ENCODE data around the gene PDZK1. TPM values are rescaled to one million over a fixed set of nuclear protein-coding genes. Genes with fewer than 3 reads are reported as not detected.

PDZK1 gene
- total and polyA plus RNA-seq, 2 donors (not counting 3 experiments of a cell fraction or from before 2014, with no cell fraction given): 0.03 to 0.58 TPM

GRCh38 chr1:145701306-145701862 is 5.8 kb downstream of the PDZK1 start:
- Histone ChIP-seq H3K27me3 (ENCODE audit: control insufficient read depth in 2 of 2, insufficient read depth in 2 of 2, low read length in 2 of 2) (peaks cover 11 to 13% of the 10 kb centered on the region in 2 experiments), H3K9ac (replicated peaks; ENCODE audit: extremely low read depth, insufficient read depth, low read length) (no peak overlapping the region), H3K27ac (ENCODE audit: insufficient read depth, low read depth, low read length) (no peak overlapping the region), H3K4me3 (replicated peaks in 1 of 3; ENCODE audit: insufficient read depth in 1 of 3, low read depth in 1 of 3, low read length in 3 of 3) (no peak overlapping the region), H3K36me3 (ENCODE audit: control insufficient read depth in 2 of 2, extremely low read depth in 1 of 2, insufficient read depth in 2 of 2, low read length in 2 of 2) (no peaks in the 10 kb centered on the region), H3K9me1 (replicated peaks; ENCODE audit: control insufficient read depth, extremely low read depth, insufficient read depth, low read length) (no peaks in the 10 kb centered on the region), H4K20me1 (replicated peaks; ENCODE audit: control insufficient read depth, extremely low read depth, insufficient read depth, low read length) (no peaks in the 10 kb centered on the region), H2AFZ (ENCODE audit: low read depth, low read length) (no peak overlapping the region), H3K9me3 (replicated peaks; ENCODE audit: control insufficient read depth, insufficient read depth, low read length) (no peaks in the 10 kb centered on the region), H3K4me1 (ENCODE audit: control insufficient read depth, extremely low read depth, insufficient read depth, low read length) (no peaks in the 10 kb centered on the region), H3K4me2 (ENCODE audit: insufficient read depth, low read length) (no peak overlapping the region), H3K79me2 (ENCODE audit: control insufficient read depth, insufficient read depth, low read length) (no peaks in the 10 kb centered on the region)
- CTCF ChIA-PET: no interaction called here
- dilution Hi-C loops (cut with MboI; ENCODE audit: extremely low pct_ligation_motif_present, low sequenced_read_pairs): no loop called here
- BruUV-seq (replicated peaks): no TSS peak
- no peak for TF ChIP-seq MAX (IDR thresholded peaks at IDR 0.05; ENCODE audit: insufficient read depth, insufficient read length)
- no peak for TF ChIP-seq GATA2 (IDR thresholded peaks at IDR 0.05; ENCODE audit: insufficient read depth, insufficient read length, low read depth, low read length)
- no peak for TF ChIP-seq POLR2AphosphoS5 (IDR thresholded peaks at IDR 0.05; ENCODE audit: insufficient read depth, low read depth, low read length)
- POLR2A ChIA-PET: no interaction called here
- intact Hi-C loops (cut with micrococcal nuclease): no loop called here
- FAIRE-seq (no peak), DNase-seq (ENCODE audit: low read depth, low spot score) (no peak)

GRCh38 chr1:145696630-145696960 is 10.6 kb downstream of the PDZK1 start:
- peaks cover 5 to 8% of the 10 kb centered on the region in 2 experiments for H3K27me3 ChIP-seq (ENCODE audit: control insufficient read depth in 2 of 2, insufficient read depth in 2 of 2, low read length in 2 of 2)
- H3K9ac ChIP-seq (replicated peaks; ENCODE audit: extremely low read depth, insufficient read depth, low read length): no peak overlapping the region
- no peak overlapping the region for H3K27ac ChIP-seq (ENCODE audit: insufficient read depth, low read depth, low read length)
- H3K79me2 ChIP-seq (ENCODE audit: control insufficient read depth, insufficient read depth, low read length): no peaks in the 10 kb centered on the region
- dilution Hi-C loops (cut with MboI; ENCODE audit: extremely low pct_ligation_motif_present, low sequenced_read_pairs) (no loop called here), intact Hi-C loops (cut with micrococcal nuclease) (loop anchor here (2.0 kb wide), 1 partner anchor 18 kb away; no protein-coding TSS in a partner anchor)
- H2AFZ ChIP-seq (ENCODE audit: low read depth, low read length): no peak overlapping the region
- no peaks in the 10 kb centered on the region for H3K9me3 ChIP-seq (replicated peaks; ENCODE audit: control insufficient read depth, insufficient read depth, low read length)
- BruUV-seq (replicated peaks): no TSS peak
- ChIA-PET CTCF (no interaction called here), POLR2A (no interaction called here)
- H3K4me2 ChIP-seq (ENCODE audit: insufficient read depth, low read length): no peak overlapping the region
- FAIRE-seq: no peak
- H3K36me3 ChIP-seq (ENCODE audit: control insufficient read depth in 2 of 2, extremely low read depth in 1 of 2, insufficient read depth in 2 of 2, low read length in 2 of 2): no peaks in the 10 kb centered on the region
- DNase-seq (ENCODE audit: low read depth, low spot score): no peak
- no peaks in the 10 kb centered on the region for H3K4me1 ChIP-seq (ENCODE audit: control insufficient read depth, extremely low read depth, insufficient read depth, low read length)
- H3K9me1 ChIP-seq (replicated peaks; ENCODE audit: control insufficient read depth, extremely low read depth, insufficient read depth, low read length): no peaks in the 10 kb centered on the region
- no peak for TF ChIP-seq JUN (IDR thresholded peaks at IDR 0.05; ENCODE audit: borderline replicate concordance, insufficient read depth, insufficient read length, low read depth)
- TF ChIP-seq CTCF (IDR thresholded peaks at IDR 0.05; ENCODE audit: extremely low read depth in 1 of 2, insufficient read depth in 1 of 2, low read depth in 1 of 2, low read length in 2 of 2): no peak
- no peak for TF ChIP-seq POLR2AphosphoS5 (IDR thresholded peaks at IDR 0.05; ENCODE audit: insufficient read depth, low read depth, low read length)
- no peak for TF ChIP-seq MAX (IDR thresholded peaks at IDR 0.05; ENCODE audit: insufficient read depth, insufficient read length)
- TF ChIP-seq FOS (IDR thresholded peaks at IDR 0.05; ENCODE audit: borderline replicate concordance, insufficient read depth, low read length): no peak
- TF ChIP-seq MYC (IDR thresholded peaks at IDR 0.05; ENCODE audit: low read depth, low read length): no peak
- TF ChIP-seq GATA2 (IDR thresholded peaks at IDR 0.05; ENCODE audit: insufficient read depth, insufficient read length, low read depth, low read length): no peak
- no peak for TF ChIP-seq POLR2A (IDR thresholded peaks at IDR 0.05; ENCODE audit: low read depth, low read length)
- no peak for TF ChIP-seq EZH2 (IDR thresholded peaks at IDR 0.05; ENCODE audit: borderline replicate concordance, low read depth, low read length, severe bottlenecking)
- H3K4me3 ChIP-seq (replicated peaks in 1 of 3; ENCODE audit: insufficient read depth in 1 of 3, low read depth in 1 of 3, low read length in 3 of 3): no peak overlapping the region
- H4K20me1 ChIP-seq (replicated peaks; ENCODE audit: control insufficient read depth, extremely low read depth, insufficient read depth, low read length): no peaks in the 10 kb centered on the region

Measured in endothelial cell of umbilical vein (primary cell).